Esophagus (tissue), 2 donors: Measurements from ENCODE around the gene CHMP6. TPM values are rescaled to one million over a fixed set of nuclear protein-coding genes. Genes with fewer than 3 reads are reported as not detected.

ENCODE experiments used
- H3K27ac ChIP-seq, 2 donors: one replicate each; pipeline ENCODE4 v1.5.1; 2013; ENCODE audit warnings: low read depth in 2 of 2, mild to moderate bottlenecking in 2 of 2, inconsistent platforms in 1 of 2, low read length in 1 of 2, moderate library complexity in 1 of 2
- H3K27me3 ChIP-seq, 2 donors: one replicate each; pipeline ENCODE4 v1.6.1; 2013; ENCODE audit warnings: low read length in 2 of 2, control low read depth in 1 of 2, mild to moderate bottlenecking in 1 of 2; ENCODE audit not compliant: insufficient read depth in 2 of 2, control insufficient read depth in 1 of 2
- H3K36me3 ChIP-seq, 2 donors: one replicate each; pipeline ENCODE4 v1.6.1; 2013; ENCODE audit warnings: low read length in 1 of 2; ENCODE audit not compliant: control insufficient read depth in 2 of 2, insufficient read depth in 2 of 2
- H3K4me1 ChIP-seq, 2 donors: one replicate each; pipeline ENCODE4 v1.6.1; 2013; ENCODE audit warnings: low read length in 1 of 2; ENCODE audit not compliant: control insufficient read depth in 2 of 2, insufficient read depth in 2 of 2
- H3K4me3 ChIP-seq, 2 donors: one replicate each; pipeline ENCODE4 v1.5.1; 2013; ENCODE audit warnings: low read length in 2 of 2, mild to moderate bottlenecking in 2 of 2, low read depth in 1 of 2, moderate library complexity in 1 of 2
- H3K9me3 ChIP-seq, 2 donors: one replicate each; pipeline ENCODE4 v1.6.1; 2013; ENCODE audit warnings: mild to moderate bottlenecking in 2 of 2, low read depth in 1 of 2, low read length in 1 of 2, moderate library complexity in 1 of 2; ENCODE audit not compliant: control insufficient read depth in 2 of 2, insufficient read depth in 1 of 2
- WGBS, 2 donors: extraction: QIAGEN DNeasy Blood & Tissue Kit; methylation state at CpG; one replicate each; pipeline ENCODE4 v1.1.7; 2013; 5-methylcytosine and 5-hydroxymethylcytosine counted together
- polyA plus RNA-seq, 2 donors: library from polyadenylated mRNA; stranded (reverse); fragments of 200-250 nt; gene quantifications; one replicate each; pipeline ENCODE4 v1.2.3, GENCODE V29; 2013
- donor health status: healthy with polysubstance abuse.
- donor health status: Bipolar disorder and iron deficiency.

The CHMP6 gene
- polyA plus RNA-seq, 2 donors = 21.5 to 26.7 TPM

- WGBS, 2 donors = 88 to 92% methylated on average over 16 of the region's 16 CpGs
- Histone ChIP-seq H3K9me3 (no peaks in the 10 kb centered on the region), H3K36me3 (peaks cover 0 to 16% of the 10 kb centered on the region in 2 donors), H3K4me3 (peak overlapping the region in 1 of 2 donors; percentile 40), H3K27ac (no peak overlapping the region), H3K27me3 (no peaks in the 10 kb centered on the region), H3K4me1 (peaks cover 11 to 42% of the 10 kb centered on the region in 2 donors)
Measured at GRCh38 chr17:81039096-81039495, 47.5 kb downstream of the CHMP6 start.

- Histone ChIP-seq H3K9me3 (no peaks in the 10 kb centered on the region), H3K4me1 (peaks cover 16 to 52% of the 10 kb centered on the region in 2 donors), H3K27ac (peak overlapping the region; percentile 11 to 51), H3K4me3 (peak overlapping the region; percentile 12 to 15), H3K27me3 (no peaks in the 10 kb centered on the region), H3K36me3 (peaks cover 0 to 16% of the 10 kb centered on the region in 2 donors)
- 40 to 58% methylated on average over 28 of the region's 28 CpGs for WGBS, 2 donors
Measured at GRCh38 chr17:81039854-81040758, 48.5 kb downstream of the CHMP6 start.

- peak overlapping the region; percentile 11 to 51 for H3K27ac ChIP-seq
Measured at GRCh38 chr17:81040791-81041337, 49.2 kb downstream of the CHMP6 start.

GRCh38 chr17:81042606-81043005, 51.0 kb downstream of the CHMP6 start:
- WGBS, 2 donors = 92 to 94% methylated on average over 9 of the region's 9 CpGs
- Histone ChIP-seq H3K4me3 (no peak overlapping the region), H3K27me3 (no peaks in the 10 kb centered on the region), H3K36me3 (peaks cover 0 to 17% of the 10 kb centered on the region in 2 donors), H3K27ac (peak overlapping the region in 1 of 2 donors; percentile 89), H3K9me3 (no peaks in the 10 kb centered on the region), H3K4me1 (peaks cover 20 to 67% of the 10 kb centered on the region in 2 donors)

More at GRCh38 chr17:81040791-81041337, 49.2 kb downstream of the CHMP6 start:
- Histone ChIP-seq H3K9me3 (no peaks in the 10 kb centered on the region), H3K4me3 (peak overlapping the region; percentile 12 to 15), H3K36me3 (peaks cover 0 to 16% of the 10 kb centered on the region in 2 donors), H3K4me1 (peaks cover 18 to 55% of the 10 kb centered on the region in 2 donors), H3K27me3 (no peaks in the 10 kb centered on the region)
- WGBS, 2 donors = 41 to 45% methylated on average over 6 of the region's 6 CpGs

GRCh38 chr17:81043319-81043724, 51.7 kb downstream of the CHMP6 start:
- Histone ChIP-seq H3K9me3 (no peaks in the 10 kb centered on the region), H3K27me3 (no peaks in the 10 kb centered on the region), H3K4me1 (peaks cover 20 to 64% of the 10 kb centered on the region in 2 donors), H3K27ac (peak overlapping the region; percentile 79 to 89), H3K4me3 (peak overlapping the region; percentile 7 to 15), H3K36me3 (peaks cover 0 to 15% of the 10 kb centered on the region in 2 donors)
- WGBS, 2 donors = 72 to 80% methylated on average over 19 of the region's 19 CpGs

- H3K27me3 ChIP-seq = no peaks in the 10 kb centered on the region
- 52 to 66% methylated on average over 38 of the region's 38 CpGs for WGBS, 2 donors
- H3K27ac ChIP-seq = peak overlapping the region; percentile 79 to 89
- H3K9me3 ChIP-seq = no peaks in the 10 kb centered on the region
- H3K4me3 ChIP-seq = peak overlapping the region; percentile 7 to 15
- peaks cover 24 to 63% of the 10 kb centered on the region in 2 donors for H3K4me1 ChIP-seq
- H3K36me3 ChIP-seq = peaks cover 0 to 10% of the 10 kb centered on the region in 2 donors
Measured at GRCh38 chr17:81043725-81044427, 52.2 kb downstream of the CHMP6 start.

- H3K9me3 ChIP-seq = no peaks in the 10 kb centered on the region
- H3K4me3 ChIP-seq = no peak overlapping the region
- H3K27ac ChIP-seq = peak overlapping the region; percentile 79 to 89
- H3K4me1 ChIP-seq = peaks cover 25 to 63% of the 10 kb centered on the region in 2 donors
- H3K27me3 ChIP-seq = no peaks in the 10 kb centered on the region
- peaks cover 0 to 5% of the 10 kb centered on the region in 2 donors for H3K36me3 ChIP-seq
- WGBS, 2 donors = 60 to 69% methylated on average over 14 of the region's 14 CpGs
Measured at GRCh38 chr17:81044428-81044763, 52.8 kb downstream of the CHMP6 start.

- Histone ChIP-seq H3K27ac (peak overlapping the region; percentile 79 to 89), H3K4me3 (no peak overlapping the region), H3K4me1 (peaks cover 26 to 62% of the 10 kb centered on the region in 2 donors), H3K36me3 (peaks cover 0 to 4% of the 10 kb centered on the region in 2 donors), H3K27me3 (no peaks in the 10 kb centered on the region), H3K9me3 (no peaks in the 10 kb centered on the region)
- WGBS, 2 donors = 44 to 48% methylated on average over 28 of the region's 28 CpGs
Measured at GRCh38 chr17:81044764-81045589, 53.3 kb downstream of the CHMP6 start.
